NCI-H1436 (cell line): ENCODE data around the gene VAV1.
"Not testable (repeated sequence)": the region's sequence is repeated elsewhere in the genome, so short reads cannot be mapped to it uniquely, and the experiment has no call there.

Experiments
- DNase-seq: peaks from one replicate; lab custom pipeline; 2025; lab: John Stamatoyannopoulos, UW

VAV1 gene

DNA sequence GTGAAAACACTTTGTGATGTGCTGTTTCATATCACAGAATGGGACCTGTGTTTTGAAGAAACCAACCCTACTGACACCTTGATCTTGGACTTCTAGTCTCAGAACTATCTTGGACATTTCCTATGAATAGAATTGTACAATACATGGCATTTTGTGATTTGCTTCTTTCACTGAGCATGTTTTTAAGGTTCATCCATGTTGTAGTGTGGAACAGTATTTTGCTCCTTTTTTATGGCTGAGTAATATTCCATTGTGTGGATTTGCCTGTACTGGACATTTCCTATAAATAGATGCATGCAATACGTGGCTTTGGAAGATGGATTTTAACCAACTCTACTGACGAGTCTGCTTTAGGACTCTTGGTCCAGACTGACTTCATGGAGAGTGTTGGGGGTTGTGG is 46.8 kb downstream of the VAV1 start:
- no peak for DNase-seq

DNA sequence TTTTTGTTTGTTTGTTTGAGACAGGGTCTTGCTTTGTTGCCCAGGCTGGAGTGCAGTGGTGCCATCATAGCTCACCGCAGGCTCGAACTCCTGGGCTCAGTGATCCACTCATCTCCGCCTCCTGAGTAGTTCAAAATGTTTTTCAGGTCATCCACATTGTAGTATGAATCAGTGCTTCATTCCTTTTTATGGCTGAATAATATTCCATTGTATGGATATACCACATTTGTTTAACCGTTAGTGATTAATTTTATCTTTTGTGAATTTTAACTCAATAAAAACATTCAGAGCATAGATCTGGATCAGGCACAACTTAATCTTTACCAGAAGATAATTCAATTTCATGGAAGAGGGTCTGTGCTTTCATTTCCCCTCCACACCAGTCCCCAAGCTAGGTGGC is 47.7 kb downstream of the VAV1 start:
- no peak for DNase-seq

DNA sequence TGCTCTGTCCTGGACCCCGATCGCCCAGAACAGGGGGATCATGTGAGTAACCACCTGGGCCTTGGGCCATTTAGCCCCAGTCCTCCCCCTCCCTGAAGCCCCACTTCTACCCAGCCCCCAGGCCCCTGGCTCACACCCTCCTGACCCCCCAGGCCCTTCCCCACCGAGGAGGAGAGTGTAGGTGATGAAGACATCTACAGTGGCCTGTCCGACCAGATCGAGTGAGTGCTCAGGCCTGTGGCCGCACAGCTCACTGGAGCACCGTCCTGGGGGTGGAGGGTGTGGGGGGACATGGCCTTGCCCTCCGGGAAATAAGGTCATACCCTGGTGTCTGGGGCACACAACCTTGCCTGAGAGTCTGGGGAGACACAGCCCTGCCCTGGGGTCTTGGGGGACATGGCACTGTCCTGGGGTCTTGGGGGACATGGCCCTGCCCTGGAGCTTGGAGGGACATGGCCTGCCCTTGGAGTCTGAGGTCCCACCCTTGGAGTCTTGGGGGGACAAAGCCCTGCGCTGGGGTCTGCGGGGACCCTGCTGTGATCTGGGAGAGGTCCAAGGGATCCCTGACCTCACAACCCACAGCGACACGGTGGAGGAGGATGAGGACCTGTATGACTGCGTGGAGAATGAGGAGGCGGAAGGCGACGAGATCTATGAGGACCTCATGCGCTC is 49.3 kb downstream of the VAV1 start:
- DNase-seq = no peak

DNA sequence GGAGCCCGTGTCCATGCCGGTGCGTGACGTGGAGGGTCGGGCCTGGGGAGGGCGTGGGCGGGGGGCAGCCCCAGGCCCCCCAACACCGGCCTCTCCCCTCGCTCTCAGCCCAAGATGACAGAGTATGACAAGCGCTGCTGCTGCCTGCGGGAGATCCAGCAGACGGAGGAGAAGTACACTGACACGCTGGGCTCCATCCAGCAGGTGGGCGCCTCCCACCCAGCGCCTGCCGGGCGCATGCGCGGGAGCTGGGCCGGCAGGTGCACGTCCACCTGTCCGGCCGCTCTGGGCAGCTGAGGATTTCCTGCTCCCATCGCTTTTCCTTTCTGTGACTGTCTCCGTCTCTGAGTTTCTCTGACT is 49.8 kb downstream of the VAV1 start:
- DNase-seq = no peak

DNA sequence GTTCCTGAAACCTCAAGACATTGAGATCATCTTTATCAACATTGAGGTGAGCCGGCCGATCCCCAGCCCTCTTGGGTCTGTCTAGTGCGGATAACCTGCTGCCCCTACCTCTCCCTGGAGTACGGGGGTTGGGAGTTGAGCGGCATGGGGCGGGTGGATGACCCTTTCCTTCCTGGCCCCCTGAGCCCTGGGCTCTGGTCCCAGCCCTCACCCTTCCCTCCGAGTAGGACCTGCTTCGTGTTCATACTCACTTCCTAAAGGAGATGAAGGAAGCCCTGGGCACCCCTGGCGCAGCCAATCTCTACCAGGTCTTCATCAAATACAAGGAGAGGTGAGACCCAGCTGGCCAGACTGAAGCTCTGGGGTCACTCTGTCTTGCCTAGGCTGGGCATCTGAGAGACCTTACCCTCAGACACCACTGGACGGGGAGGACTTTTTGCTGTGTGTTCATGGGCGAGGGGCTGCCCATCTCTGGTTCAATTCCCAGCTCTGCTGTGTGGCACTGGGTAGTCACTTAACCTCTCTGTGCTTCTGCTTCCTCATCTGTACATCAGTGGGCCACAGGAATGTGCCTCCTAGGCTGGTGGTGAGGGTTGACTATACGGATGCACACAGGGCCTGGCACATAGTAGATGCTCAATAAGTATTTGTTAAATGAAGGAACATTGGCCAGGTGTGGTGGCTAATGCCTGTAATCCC is 52.7 kb downstream of the VAV1 start:
- DNase-seq = no peak

DNA sequence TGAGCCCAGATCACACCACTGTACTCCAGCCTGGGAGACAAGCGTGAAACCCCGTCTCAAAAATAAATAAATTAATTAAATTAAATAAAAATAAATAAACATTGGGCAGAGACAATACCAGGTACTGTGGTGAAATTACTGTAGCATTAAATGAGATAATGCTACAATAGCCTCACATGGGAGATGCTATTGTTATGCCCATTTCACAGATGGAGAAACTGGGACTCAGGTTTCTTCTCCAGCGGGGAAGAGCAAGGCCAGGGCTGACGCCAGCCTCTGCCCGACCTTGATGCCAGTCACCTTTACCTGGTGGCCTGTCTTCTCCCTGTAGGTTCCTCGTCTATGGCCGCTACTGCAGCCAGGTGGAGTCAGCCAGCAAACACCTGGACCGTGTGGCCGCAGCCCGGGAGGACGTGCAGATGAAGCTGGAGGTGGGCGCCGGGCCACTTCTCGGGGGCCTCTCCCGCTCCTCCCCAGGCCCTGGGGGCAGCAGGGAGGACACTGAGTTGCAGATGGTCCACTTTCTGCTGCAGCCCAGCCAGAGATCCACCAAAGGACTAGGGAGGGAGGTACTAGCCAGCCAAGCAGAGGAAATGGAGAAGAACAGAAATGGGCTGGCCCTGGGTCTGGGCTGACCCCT is 53.9 kb downstream of the VAV1 start:
- no peak for DNase-seq

DNA sequence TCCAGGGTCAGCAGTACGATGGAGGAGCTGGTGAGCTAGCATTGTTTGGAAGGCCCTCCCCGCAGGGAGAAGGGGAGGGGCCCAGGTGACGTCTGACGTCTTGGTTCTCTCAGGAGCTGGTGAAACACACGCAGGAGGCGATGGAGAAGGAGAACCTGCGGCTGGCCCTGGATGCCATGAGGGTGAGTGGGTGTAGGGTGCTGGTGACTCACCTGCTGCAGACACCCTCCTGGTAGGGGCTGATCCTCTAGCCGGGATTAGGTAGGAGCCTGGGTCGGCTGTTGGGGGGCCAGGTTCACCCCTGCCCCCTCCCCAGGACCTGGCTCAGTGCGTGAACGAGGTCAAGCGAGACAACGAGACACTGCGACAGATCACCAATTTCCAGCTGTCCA is 55.8 kb downstream of the VAV1 start:
- DNase-seq = no peak

DNA sequence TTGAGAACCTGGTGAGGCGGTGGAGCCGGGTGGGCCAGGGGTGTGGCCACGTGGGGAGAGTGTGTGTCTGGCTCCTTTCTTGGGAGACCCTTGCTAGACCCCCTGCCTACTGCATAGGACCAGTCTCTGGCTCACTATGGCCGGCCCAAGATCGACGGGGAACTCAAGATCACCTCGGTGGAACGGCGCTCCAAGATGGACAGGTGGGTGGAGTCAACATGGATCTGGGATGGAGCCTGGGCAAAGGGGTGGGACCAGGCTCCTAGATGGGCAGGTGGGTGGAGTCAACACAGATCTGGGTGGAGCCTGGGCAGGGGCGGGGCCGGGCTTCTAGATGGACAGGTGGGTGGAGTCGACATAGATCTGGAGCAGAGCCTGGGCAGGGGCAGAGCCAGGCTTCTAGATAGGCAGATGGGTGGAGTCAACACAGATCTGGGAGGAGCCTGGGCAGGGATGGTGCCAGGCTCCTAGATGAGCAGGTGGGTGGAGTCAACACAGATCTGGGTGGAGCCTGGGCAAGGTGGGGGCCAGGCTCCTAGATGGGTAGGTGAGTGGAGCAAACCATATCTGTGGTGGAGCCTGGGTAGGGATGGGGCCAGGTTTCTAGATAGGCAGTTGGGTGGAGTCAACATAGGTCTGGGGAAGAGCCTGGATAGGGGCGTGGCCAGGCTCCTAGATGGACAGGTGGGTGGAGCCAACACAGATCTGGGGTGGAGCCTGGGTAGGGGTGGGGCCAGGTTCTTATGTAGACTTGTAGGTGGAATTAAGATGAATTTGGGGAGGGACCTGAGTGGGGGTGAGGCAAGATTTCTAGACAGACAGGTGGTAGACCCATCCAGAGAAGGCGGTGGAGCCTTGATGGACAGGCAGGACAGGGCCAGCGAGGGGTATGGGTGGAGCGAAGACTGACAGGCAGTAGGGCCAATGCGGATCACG is 56.5 kb downstream of the VAV1 start:
- no peak for DNase-seq

DNA sequence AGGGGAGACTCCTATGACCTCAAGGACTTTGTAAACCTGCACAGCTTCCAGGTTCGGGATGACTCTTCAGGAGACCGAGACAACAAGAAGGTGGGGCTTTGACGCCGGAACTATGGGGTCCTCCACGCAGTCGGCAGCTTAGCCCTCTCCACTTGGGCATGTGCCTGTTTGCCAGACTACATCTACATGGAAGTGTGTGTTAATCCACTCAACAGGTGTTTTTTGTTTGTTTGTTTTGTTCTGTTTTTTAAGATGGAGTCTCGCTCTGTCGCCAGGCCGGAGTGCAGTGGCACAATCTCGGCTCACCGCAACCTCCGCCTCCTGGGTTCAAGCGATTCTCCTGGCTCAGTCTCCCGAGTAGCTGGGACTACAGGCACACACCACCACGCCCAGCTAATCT is 57.3 kb downstream of the VAV1 start:
- not testable (repeated sequence) for DNase-seq

DNA sequence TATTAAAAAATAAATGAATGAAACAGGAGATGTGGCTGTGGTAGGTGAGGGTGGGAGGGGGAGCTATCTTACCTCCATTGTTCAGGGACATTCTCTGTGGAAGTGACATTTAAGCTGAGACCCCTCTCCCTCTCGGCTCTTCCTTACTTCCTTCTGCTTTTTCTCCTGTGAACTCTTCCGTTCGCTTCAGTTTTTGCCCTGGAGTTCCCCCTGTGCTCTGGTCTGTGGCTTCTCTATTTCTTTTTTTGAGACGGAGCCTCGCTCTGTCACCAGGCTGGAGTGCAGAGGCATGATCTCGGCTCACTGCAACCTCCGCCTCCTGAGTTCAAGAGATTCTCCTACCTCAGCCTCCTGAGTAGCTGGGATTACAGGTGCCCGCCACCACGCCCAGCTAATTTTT is 58.6 kb downstream of the VAV1 start:
- not testable (repeated sequence) for DNase-seq

DNA sequence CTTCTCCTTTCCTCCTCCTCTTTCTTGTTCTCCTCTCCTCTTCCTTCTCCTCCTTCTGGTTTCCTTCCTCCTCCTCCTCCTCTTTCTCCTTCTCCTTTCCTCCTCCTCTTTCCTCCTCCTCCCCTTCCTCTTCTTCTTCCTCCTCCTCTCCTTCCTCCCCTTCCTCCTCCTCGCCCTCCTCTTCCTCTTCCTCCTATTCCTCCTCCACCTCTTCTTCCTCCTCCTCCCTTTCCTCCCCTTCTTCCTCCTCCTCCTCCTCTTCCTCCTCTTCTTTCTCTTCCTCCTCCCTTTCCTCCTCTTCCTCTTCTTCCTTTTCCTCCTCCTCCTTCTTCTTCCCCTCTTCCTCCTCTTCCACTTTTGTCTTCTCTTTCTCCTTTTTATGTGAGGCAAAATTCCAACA is 59.9 kb downstream of the VAV1 start:
- no peak for DNase-seq

DNA sequence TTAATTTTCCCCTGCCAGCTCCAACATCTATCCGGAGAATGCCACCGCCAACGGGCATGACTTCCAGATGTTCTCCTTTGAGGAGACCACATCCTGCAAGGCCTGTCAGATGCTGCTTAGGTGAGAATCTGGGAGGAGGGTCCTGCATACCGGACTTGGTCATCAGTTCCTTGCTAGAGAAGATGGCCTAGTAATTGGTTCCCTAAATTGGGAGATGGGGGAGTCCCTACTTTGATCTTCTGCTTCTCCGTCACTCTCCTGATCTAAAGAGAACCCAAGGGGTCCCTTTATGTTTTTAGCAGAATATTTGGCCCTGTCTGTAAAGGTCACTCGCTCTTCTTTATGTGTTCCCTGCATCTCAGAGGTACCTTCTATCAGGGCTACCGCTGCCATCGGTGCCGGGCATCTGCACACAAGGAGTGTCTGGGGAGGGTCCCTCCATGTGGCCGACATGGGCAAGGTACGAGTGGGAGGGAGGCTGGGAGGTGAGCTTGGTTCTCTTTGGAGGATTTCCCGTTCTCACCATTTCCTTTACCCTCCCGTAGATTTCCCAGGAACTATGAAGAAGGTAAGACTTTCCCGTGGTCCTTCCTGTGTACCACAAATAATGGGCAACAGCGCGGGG is 60.8 kb downstream of the VAV1 start:
- DNase-seq = no peak

DNA sequence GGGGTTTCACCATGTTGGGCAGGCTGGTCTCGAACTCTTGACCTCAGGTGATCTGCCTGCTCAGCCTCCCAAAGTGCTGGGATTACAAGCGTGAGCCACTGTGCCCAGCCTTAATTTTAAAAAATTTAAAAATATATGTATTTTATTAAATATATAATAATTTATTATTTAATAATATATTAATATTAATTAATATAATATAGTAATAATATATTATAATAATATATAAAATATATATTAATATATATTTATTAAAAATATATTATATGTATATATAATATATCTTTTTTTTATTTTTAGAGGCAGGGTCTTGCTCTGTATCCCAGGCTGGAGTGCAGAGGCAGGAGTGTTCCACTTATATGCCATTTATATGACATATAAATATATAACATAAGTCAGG is 61.9 kb downstream of the VAV1 start:
- no peak for DNase-seq

DNA sequence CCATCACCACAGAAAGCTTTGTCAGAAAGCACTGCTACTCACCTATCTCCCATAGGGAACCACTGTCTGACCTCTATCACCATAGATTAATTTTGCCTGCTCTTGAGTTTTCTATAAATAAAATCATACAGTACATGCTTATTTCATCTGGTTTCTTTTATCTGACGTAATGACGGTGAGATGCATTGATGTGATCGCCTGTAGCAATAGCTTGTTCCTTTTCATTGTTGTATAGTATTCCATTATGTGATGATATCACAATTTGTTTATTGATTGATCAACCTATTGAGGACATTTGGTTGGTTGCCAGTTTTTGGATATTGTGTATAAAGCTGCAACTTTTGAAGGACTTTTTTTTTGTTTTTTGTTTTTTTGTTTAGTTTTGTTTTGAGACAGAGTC is 63.0 kb downstream of the VAV1 start:
- no peak for DNase-seq

DNA sequence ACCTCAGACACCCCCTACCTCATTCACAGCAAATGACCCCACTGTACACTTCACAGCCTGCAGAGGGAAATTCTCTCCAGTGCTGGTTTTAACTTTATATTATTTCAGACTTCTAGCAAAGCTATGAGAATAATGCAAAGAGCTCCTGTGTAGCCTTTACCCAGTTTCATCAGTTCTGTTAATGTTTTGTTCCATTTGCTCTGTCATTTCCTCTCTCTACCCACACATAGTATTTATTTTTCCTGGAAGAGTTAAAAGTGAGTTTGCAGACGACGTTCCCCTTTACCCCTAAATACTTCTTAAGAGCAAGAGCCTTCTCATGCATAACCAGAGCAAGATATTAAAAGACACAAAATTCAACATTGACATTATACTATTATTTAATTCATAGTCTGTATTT is 65.0 kb downstream of the VAV1 start:
- no peak for DNase-seq

DNA sequence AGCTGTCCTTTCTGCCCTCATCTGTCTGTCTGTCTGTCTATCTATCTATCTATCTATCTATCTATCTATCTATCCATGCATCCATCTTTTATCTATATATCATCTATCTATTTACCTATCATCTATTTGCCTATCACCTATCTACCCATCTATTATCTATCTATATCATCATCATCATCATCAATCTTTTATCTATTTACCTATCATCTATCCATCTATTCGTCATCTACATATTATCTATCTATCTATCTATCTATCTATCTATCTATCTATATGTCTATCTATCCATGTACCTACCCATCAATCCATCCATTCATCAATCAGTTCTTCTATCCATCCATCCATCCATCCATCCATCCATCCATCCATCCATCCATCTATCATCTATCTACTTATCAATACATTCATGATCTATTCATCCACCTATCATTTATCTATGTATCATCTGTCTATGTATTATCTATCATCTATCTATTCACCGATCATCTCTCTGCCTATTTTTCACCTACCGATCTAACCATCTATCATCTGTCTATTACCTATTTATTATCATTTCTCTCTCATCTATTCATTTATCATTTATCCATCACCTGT is 65.7 kb downstream of the VAV1 start:
- DNase-seq = no peak

DNA sequence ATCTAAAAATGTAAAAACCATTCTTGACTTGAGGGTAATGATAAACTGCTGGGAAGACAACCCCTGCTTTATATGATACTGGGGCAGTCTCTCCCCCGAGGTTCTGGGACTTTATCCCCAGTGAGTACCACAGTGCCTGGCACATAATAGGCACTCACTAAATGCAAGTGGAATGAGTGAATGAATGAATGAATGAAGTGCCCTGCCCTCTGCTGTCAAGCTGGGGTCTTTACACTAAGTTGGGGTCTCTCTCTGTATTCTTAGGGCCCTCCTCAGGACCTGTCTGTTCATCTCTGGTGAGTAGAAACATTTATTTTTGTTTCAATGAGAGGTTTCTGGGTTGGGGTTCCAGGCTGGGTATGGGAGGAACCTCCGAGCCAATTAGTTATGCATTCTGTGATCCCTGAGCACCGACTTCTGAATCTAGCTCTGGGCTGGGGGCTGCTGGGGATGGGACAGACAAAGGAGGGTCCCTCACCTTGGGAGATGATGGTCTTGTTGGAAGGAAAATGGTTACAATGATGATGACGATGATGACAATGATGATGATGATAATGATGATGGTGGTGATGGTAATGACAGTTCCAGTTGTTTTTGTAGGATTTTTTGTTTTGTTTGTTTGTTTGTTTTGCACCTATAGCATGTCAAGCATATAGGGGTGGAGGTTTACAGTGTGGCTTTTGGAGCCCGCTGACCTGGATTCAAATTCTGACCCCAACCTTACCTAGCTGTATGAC is 70.5 kb downstream of the VAV1 start:
- no peak for DNase-seq

DNA sequence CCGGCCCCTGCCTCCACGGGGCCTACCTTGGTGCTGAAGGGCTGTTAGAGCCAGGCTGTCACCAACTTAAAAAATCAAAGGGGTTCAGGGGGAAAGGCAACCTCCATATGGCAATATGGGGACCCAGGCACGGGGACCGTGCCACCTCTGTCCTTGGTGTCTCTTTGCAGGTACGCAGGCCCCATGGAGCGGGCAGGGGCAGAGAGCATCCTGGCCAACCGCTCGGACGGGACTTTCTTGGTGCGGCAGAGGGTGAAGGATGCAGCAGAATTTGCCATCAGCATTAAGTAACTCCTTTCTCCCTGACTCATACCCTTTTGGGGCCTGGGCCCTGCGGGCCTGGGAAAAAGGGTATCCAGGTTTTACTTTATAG is 75.3 kb downstream of the VAV1 start:
- DNase-seq = no peak

DNA sequence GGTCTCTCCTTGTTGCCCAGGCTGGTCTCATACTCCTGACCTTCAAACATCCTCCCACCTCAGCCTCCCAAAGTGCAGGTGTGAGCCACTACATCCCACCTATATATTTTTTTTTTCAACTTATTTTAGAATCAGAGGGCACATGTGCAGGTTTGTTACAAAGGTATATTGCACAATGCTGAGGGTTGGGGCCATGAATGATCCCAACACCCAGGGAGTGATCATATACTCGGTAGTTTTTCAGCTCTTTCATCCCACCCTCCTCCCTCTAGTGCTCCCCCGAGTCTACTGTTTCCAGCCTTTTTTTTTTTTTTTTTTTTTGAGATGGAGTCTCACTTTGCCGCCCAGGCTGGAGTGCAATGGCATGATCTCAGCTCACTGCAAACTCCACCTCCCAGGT is 76.5 kb downstream of the VAV1 start:
- no peak for DNase-seq

DNA sequence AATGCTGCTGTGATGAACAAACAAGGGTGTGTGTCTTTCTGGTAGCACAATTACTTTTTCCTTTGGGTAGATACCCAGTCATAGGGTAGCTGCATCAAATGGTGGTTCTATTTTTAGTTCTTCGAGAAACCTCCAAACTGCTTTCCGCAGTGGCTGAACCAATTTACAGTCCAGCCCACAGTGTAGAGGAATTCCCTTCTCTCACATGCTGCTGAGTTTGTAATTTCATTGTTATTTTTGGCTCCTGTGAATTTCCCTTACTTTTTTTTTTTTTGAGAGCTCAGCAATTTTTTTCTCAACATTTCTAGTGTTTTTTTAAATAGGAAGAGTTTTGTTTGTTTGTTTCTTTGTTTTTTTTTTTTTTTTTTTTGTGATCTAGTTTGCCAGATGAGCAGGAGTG is 77.4 kb downstream of the VAV1 start:
- no peak for DNase-seq

DNA sequence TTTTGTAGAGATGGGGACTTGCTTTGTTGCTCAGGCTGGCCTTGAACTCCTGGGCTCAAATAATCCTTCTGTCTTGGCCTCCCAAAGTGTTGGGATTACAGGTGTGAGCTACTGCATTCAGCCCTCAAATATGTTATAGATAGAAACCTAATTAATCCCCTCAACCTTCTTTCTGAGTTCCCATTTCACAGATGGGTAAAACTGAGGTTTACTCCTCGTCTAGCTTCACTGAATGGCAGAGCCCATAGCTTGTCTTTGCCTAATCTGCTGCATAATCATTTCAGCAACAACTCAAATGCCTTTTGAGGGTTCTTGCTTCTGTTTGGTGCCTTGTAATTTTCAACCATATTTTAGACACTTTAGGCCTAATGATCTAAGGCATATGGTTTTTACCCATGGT is 78.9 kb downstream of the VAV1 start:
- no peak for DNase-seq
